Measurements from ENCODE around the gene RNF212.
A peak's percentile ranks its signal among the peaks of the same experiment; 100 is the strongest.
"Not testable (repeated sequence)": the region's sequence is repeated elsewhere in the genome, so short reads cannot be mapped to it uniquely, and the experiment has no call there.

The RNF212 gene

GRCh38 chr4:1113311-1114009 lies at the start of gene RNF212:
TSS of gene RNF212 (minus strand) at chr4:1113564. CDS start at chr4:1113464, 100 bp downstream.
- DNase-seq: peak; percentile 1

- DNase-seq: no peak
These were observed 47.0 kb upstream of the RNF212 start for GRCh38 chr4:1160351-1160750.

GRCh38 chr4:1156069-1156468 lies 42.7 kb upstream of the RNF212 start:
- no peak for DNase-seq

GRCh38 chr4:1155314-1155713 lies 42.0 kb upstream of the RNF212 start:
- DNase-seq: no peak

- DNase-seq: no peak
These were observed 41.3 kb upstream of the RNF212 start for GRCh38 chr4:1154523-1155182.

- DNase-seq: no peak
These were observed 40.8 kb upstream of the RNF212 start for GRCh38 chr4:1154126-1154522.

GRCh38 chr4:1153567-1154090 lies 40.3 kb upstream of the RNF212 start:
- no peak for DNase-seq

- no peak for DNase-seq
These were observed 38.9 kb upstream of the RNF212 start for GRCh38 chr4:1152290-1152689.

GRCh38 chr4:1151541-1151940 lies 38.2 kb upstream of the RNF212 start:
- no peak for DNase-seq

- no peak for DNase-seq
These were observed 37.5 kb upstream of the RNF212 start for GRCh38 chr4:1150875-1151274.

GRCh38 chr4:1139860-1140259 lies 26.5 kb upstream of the RNF212 start:
- DNase-seq: no peak

GRCh38 chr4:1137850-1138249 lies 24.5 kb upstream of the RNF212 start:
- no peak for DNase-seq

GRCh38 chr4:1137063-1137776 lies 23.9 kb upstream of the RNF212 start:
- no peak for DNase-seq

- DNase-seq: no peak
These were observed 22.7 kb upstream of the RNF212 start for GRCh38 chr4:1136048-1136447.

GRCh38 chr4:1133033-1133432 lies 19.7 kb upstream of the RNF212 start:
- DNase-seq: no peak

GRCh38 chr4:1130316-1131186 lies 17.2 kb upstream of the RNF212 start:
- peak; percentile 55 for DNase-seq

GRCh38 chr4:1126506-1126905 lies 13.1 kb upstream of the RNF212 start:
- no peak for DNase-seq

GRCh38 chr4:1125466-1125865 lies 12.1 kb upstream of the RNF212 start:
- not testable (repeated sequence) for DNase-seq

- no peak for DNase-seq
These were observed 11.5 kb upstream of the RNF212 start for GRCh38 chr4:1124818-1125217.

GRCh38 chr4:1122505-1122904 lies 9.1 kb upstream of the RNF212 start:
- DNase-seq: no peak

GRCh38 chr4:1116838-1117237 lies 3.5 kb upstream of the RNF212 start:
- no peak for DNase-seq

- no peak for DNase-seq
These were observed 2.3 kb upstream of the RNF212 start for GRCh38 chr4:1115528-1116293.

Data from NCI-H2227 treated with DMSO at 0.1 percent for 48 hours (cell line).